ENCODE data around the gene HES3. TPM values are rescaled to one million over a fixed set of nuclear protein-coding genes. Genes with fewer than 3 reads are reported as not detected.

HES3 gene
- total and polyA plus RNA-seq, 10 of the 15 experiments (the other 5 are each of a cell fraction or from before 2014, with no cell fraction given): not detected

DNA sequence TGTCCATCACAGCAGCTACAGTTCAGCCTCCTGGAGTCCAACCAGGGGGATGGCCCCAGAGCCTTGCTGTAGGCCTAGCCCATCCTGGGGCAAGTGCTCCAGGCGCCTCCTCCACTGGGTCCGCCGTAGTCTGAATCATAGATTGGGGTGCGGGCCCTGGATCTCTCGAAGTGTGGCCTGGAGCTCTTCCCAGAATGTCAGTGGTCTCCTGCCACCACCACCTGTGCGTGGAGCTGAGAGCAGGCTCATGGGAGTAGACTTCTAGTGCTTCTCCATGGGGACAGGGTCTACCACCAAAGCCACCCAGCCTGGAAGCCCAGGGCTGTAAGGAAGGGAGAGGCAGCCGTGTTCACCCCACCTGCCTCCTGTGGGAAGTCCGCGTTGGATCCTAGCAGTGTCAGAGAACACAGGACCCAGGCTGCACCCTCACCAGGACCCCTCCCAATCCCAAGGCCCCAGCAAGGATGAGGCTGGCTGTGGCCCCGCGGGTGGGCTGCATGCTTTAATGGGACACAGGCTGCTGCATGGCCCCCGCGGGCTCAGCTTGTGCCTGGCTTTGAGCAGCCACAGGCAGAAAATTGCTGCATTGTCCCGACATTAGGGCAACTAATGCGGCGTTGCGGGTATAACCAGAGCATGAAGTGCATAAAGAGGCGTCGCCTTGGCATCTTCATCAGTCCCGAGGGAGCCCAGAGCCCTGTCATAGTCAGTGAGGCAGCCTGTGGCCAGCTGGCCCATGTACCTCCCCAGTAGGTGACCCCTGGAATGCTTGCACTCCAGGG, 735 bp upstream of the HES3 start:
- Histone ChIP-seq H3K4me3 (no peak overlapping the region), H3K79me2 (ENCODE audit: control insufficient read depth, insufficient read depth, low read length) (no peaks in the 10 kb centered on the region), H3K9ac (ENCODE audit: control insufficient read depth, insufficient read depth, low read length) (no peak overlapping the region), H3K4me2 (ENCODE audit: control insufficient read depth, insufficient read depth) (no peak overlapping the region), H3K4me1 (ENCODE audit: control insufficient read depth, insufficient read depth, low read length) (peaks cover 5% of the 10 kb centered on the region), H3K27ac (ENCODE audit: control insufficient read depth, insufficient read depth) (no peak overlapping the region), H3K36me3 (ENCODE audit: control insufficient read depth in 2 of 2, insufficient read depth in 2 of 2, low read length in 1 of 2) (no peaks in the 10 kb centered on the region), H2AFZ (ENCODE audit: control insufficient read depth, low read depth, low read length) (no peak overlapping the region), H4K20me1 (ENCODE audit: control insufficient read depth, insufficient read depth) (no peaks in the 10 kb centered on the region), H3K9me3 (replicated peaks; ENCODE audit: control insufficient read depth, insufficient read depth, low read length) (no peaks in the 10 kb centered on the region), H3K27me3 (replicated peaks in 1 of 2; ENCODE audit: control insufficient read depth in 2 of 2, insufficient read depth in 2 of 2, low read length in 1 of 2) (peaks cover 17 to 24% of the 10 kb centered on the region in 2 experiments)
- POLR2A ChIA-PET: no interaction called here
- RAD21 ChIA-PET (ENCODE audit: unreplicated experiment): no interaction called here
- DNase-seq (ENCODE audit: low read depth, low spot score): no peak
- intact Hi-C loops (cut with micrococcal nuclease; ENCODE audit: unreplicated experiment) (no loop called here), in situ Hi-C loops (cut with MboI) (no loop called here)
- no TSS peak for BruUV-seq (replicated peaks)
- SMC1A ChIA-PET (ENCODE audit: uncharacterized antibody, unreplicated experiment): no interaction called here
- no peak for ATAC-seq
- no peak for FAIRE-seq
- WGBS (ENCODE audit: insufficient coverage, insufficient replicate concordance, low lambda C conversion rate, missing lambda C conversion rate): 35% methylated on average over 20 of the region's 20 CpGs
- CTCF ChIA-PET: no interaction called here
- TF ChIP-seq ATF7 (IDR thresholded peaks at IDR 0.05; ENCODE audit: low read depth) (no peak), NR2F1 (conservative IDR thresholded peaks at IDR 0.05) (no peak), NKRF (conservative IDR thresholded peaks at IDR 0.05) (no peak), STAT3 (IDR thresholded peaks at IDR 0.05; ENCODE audit: low read depth, low read length) (no peak)

Measured in GM12878 (cell line).